HG03135 (cell line): ENCODE measurements around the gene GADD45GIP1.
"Not testable (repeated sequence)": the region's sequence is repeated elsewhere in the genome, so short reads cannot be mapped to it uniquely, and the experiment has no call there.

Experiments
- ATAC-seq: cut with Tn5 transposase; IDR thresholded peaks from one replicate; pipeline ENCODE4 v1.9.1; 2021; ENCODE audit warnings: mild to moderate bottlenecking, moderate library complexity; ENCODE audit not compliant: unreplicated experiment

The GADD45GIP1 gene

DNA sequence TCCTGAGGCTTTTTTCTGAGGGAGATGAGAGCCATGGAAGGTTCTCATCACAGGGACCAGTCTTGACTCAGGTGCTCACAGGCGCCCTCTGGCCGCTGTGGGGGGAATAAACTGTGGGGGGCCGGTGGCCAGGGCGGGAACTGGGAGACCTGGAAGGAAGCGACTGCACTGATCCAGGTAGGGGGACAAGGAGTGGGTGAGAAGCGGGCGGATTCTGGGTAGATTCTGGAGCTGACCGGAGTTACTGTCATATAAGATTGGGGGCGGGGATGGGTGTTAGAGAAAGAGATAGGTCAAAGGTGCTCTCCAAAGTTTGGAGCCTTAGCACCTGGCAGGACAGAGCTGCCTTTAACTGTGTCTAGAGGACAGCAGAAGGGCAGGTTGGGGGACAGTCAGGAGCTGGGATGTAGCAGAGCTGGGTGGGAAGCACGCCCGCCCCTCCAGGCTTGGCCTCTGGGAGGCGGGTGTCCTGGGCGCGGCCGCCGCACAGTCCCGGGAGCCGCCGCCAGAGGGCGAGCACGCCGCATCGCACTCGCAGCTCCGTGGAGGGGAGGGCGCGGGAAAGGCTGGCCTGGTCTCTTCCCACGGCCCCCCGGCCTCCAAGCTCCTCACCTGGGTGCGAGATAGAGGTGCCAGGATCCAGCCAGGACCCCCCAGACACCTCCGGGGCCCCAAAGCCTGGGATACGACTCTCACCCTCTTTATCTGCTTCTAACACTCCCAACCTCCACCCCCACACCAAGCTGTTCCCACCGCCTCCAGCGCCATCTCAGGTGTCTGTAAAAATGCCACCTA lies 8.2 kb upstream of the GADD45GIP1 start:
- ATAC-seq, result no peak

DNA sequence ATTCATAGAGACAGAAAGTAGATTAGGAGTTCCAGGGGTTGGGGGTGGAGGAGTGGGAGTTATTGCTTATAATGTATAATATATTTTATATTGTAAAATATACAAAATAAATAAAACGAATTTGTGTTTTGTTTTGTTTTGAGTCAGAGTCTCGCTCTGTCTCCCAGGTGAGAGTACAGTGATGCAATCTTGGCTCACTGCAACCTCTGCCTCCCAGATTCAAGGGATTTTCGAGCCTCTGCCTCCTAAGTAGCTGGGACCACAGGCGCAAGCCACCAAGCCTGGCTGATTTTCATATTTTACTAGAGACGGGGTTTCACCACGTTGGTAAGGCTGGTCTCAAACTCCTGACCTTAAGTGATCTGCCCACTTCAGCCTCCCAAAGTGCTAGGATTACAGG lies 2.5 kb upstream of the GADD45GIP1 start:
- no peak for ATAC-seq

- ATAC-seq, result peak; percentile 11
These were observed 448 bp upstream of the GADD45GIP1 start for GRCh38 chr19:12957389-12957952.

GRCh38 chr19:12955996-12956395 lies 1.0 kb downstream of the GADD45GIP1 start:
- ATAC-seq, result no peak

DNA sequence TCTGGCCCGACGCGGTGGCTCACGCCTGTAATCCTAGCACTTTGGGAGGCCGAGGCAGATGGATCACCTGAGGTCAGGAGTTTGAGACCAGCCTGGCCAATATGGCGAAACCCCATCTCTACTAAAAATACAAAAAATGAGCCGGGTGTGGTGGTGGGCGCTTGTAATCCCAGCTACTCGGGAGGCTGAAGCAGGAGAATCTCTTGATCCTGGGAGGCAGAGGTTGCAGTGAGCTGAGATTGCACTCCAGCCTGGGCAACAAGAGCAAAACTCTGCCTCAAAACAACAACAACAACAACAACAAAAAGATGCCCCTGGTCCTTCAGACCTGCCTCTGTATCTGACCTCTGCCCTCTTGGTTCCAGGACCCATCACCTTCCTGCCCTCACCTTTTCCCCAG lies 1.4 kb downstream of the GADD45GIP1 start:
- ATAC-seq, result not testable (repeated sequence)

- no peak for ATAC-seq
These were observed 2.4 kb downstream of the GADD45GIP1 start for GRCh38 chr19:12954612-12954962.

- ATAC-seq, result no peak
These were observed 3.0 kb downstream of the GADD45GIP1 start for GRCh38 chr19:12953799-12954611.

DNA sequence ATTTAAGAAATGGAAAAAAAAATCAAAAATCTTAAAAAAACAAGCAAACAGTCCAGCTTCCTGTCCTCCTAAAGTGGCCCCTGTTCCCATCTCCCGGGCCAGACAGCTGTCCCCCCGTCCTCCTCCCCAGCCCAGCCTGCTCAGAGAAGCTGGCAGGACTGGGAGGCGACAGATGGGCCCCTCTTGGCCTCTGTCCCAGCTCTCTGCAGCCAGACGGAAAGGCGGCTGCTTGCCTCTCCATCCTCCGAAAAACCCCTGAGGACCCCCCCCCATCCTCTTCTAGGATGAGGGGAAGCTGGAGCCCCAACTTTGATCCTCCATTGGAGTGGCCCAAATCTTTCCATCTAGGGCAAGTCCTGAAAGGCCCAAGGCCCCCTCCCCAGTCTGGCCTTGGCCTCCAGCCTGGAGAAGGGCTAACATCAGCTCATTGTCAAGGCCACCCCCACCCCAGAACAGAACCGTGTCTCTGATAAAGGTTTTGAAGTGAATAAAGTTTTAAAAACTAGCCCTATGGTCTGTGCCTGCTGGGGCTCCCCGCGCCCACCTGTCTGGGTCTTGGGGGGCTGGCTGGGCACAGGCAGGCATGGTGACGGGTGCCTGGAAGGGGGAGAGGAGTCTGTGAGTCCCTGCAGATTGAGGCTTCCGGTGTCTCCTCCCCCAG lies 3.8 kb downstream of the GADD45GIP1 start:
- no peak for ATAC-seq

GRCh38 chr19:12952488-12953137 lies 4.4 kb downstream of the GADD45GIP1 start:
- no peak for ATAC-seq

DNA sequence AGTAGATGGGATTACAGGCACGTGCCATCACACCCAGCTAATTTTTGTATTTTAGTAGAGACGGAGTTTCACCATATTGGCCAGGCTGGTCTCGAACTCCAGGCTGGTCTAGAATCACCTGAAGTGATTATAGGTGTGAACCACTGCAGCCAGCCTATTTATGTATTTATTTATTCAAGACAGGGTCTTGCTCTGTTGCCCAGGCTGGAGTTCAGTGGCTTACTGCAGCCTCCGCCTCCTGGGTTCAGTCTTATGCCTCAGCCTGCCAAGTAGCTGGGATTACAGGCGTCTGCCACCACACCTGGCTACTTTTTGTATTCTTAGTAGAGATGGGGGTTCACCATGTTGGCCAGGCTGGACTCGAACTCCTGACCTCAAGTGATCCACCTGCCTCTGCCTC lies 5.0 kb downstream of the GADD45GIP1 start:
- not testable (repeated sequence) for ATAC-seq

DNA sequence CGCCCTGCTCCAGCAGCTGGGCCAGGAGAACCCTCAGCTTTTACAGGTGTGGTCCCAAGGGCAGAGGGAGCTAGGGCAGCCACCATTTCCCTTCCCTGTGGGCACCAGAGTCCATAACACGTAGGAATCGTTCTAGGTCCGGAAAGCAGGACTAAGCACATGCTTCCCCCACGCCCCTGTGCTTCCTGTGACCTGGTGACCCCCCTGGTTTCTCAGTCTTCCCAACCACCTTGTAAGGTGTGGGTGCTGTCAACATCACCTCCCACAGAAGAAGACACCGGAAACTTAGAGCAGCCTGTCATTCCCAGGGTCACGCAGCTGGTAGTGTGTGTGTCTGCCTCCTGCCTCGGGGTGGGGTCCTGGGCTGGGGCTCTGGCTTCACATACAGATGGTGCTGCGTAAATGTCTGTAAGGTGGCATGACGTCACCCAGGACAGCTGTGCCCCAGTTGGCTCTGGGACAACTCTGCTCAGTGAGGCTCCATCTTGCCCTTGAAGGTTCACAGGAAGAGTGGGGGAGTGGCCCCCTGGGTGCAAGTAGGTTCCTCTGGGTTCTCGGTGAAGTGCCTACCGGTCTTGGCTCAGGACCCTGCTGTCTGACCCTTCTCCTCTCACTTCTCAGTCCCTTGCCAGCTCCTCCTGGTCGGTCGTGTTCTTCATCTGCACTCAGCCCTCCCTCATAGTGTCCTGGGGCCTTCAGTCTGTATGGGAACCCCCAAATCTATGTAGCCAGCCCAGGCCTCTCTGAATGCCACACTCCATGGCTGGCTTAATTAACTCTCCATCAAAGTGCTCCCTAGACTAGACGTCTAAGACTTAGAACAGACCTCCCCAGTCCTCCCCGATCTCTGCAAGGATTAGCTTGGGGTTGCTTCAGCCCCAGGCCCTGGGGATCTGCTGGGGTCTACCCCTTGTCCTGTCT lies 7.4 kb downstream of the GADD45GIP1 start:
- ATAC-seq, result no peak

DNA sequence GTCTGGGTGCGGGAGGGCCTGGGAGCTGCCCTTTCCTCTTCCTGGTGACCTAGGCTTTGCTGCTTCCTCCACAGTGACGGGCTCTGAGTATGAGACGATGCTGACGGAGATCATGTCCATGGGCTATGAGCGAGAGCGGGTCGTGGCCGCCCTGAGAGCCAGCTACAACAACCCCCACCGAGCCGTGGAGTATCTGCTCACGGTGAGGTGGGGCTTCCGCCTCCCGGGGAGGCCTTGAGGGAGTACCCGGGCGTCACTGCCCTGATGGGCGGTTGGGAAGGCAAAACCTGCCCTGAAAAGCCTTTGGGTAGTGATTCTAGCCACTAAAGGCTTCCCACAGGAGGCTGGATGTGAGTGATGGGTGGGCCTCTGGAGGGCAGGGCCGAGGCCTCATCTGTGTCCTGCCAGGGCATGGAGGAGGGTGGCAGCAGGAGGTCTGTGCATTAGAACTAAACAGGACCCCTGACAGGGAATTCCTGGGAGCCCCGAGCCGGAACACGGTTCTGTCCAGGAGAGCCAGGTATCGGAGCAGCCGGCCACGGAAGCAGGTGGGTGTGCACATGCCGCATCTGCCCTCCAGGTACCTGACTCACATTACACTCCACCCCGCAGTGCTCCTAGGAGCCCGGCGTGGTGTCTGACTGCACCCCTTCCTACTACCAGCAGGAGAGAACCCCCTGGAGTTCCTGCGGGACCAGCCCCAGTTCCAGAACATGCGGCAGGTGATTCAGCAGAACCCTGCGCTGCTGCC lies 8.2 kb downstream of the GADD45GIP1 start:
- no peak for ATAC-seq

- no peak for ATAC-seq
These were observed 9.1 kb downstream of the GADD45GIP1 start for GRCh38 chr19:12947702-12948611.

DNA sequence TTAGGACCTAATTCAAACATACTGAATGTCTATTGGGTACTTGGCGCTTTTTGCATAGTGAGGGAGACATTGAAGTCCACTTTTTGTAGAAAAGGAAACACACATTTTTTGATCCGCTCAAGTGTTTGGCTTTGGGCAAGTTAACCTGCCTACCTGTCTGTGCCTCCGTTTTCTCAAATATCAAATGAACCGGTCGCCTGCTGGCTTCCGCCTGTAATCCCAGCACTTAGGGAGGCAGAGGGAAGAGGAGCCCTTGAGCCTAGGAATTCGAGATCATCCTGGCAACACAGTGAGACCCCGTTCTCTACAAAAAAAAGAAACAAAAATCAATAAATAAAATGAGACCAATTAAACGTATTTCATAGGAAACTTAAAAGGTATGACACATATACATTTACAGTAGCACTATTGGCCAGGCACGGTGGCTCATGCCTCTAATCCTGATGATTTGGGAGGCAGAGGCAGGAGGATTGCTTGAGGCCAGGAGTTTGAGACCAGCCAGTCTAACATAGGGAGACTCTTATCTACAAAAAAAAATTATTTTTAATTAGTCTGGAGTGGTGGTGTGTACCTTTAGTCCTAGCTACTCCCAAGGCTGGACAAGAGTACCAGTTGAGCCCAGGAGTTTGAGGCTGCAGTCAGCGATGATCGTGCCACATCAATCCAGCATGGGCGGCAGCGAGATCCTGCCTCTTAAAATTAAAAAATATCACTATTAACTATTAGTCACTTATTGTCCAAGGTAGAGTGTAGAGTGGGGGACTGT lies 10.1 kb downstream of the GADD45GIP1 start:
- ATAC-seq, result no peak

GRCh38 chr19:12946092-12946721 lies 10.8 kb downstream of the GADD45GIP1 start:
- peak; percentile 38 for ATAC-seq

DNA sequence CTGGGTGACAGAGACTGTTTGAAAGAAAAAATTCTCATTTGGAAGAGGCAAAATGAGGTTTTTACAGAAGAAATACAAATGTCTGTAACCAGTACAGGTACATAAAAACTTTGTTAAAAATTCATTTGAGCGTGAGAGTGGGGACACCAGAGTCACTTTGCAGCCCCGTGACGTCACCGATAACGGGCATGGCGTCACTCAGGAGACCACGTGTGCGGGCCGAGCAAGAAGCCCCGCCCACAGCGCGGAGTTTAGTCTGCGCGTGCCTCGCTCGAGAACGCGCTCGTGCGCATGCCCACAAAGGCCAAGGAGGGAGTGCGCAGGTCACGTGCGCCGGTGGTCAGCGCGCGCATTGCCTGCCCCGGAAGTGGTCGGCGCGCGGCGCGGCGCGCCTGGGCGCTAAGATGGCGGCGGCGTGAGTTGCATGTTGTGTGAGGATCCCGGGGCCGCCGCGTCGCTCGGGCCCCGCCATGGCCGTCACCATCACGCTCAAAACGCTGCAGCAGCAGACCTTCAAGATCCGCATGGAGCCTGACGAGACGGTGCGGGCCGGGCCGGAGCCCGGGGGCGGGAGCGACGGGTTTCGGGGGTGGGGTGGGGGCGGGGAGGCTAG lies 11.4 kb downstream of the GADD45GIP1 start, which contains the start of gene RAD23A:
RAD23A (plus strand) TSS at position 384 of the 613 bp plus-strand sequence; CDS start at position 471, 87 bp downstream.
- ATAC-seq, result peak; percentile 80
